HepG2 (cell line): ENCODE data around the gene MCEE. TPM values are rescaled to one million over a fixed set of nuclear protein-coding genes. Genes with fewer than 3 reads are reported as not detected.

Experiments
- CBX5 ChIP-seq: sonication (generic); formaldehyde crosslinking; IDR thresholded peaks from 2 replicates; pipeline ENCODE4 v1.4.0; 2020; ENCODE audit warnings: missing genetic modification reagents, borderline replicate concordance
- CC2D1A ChIP-seq: sonication (generic); formaldehyde crosslinking; IDR thresholded peaks from 2 replicates; pipeline ENCODE4 v1.8.1; 2023; ENCODE audit warnings: mild to moderate bottlenecking, missing genetic modification reagents
- DR1 ChIP-seq: sonication (generic); formaldehyde crosslinking; IDR thresholded peaks from 2 replicates; pipeline ENCODE4 v1.8.0; 2021; ENCODE audit warnings: mild to moderate bottlenecking, missing genetic modification reagents, inconsistent platforms
- ELK4 ChIP-seq: sonication (generic); formaldehyde crosslinking; IDR thresholded peaks from 2 replicates; pipeline ENCODE4 v1.9.0; 2021; ENCODE audit warnings: missing genetic modification reagents, borderline replicate concordance
- FOXK1 ChIP-seq: sonication (generic); formaldehyde crosslinking; IDR thresholded peaks from 2 replicates; pipeline ENCODE4 v1.4.0; 2020; ENCODE audit warnings: low read depth, missing genetic modification reagents, borderline replicate concordance
- GFI1 ChIP-seq: sonication (generic); formaldehyde crosslinking; IDR thresholded peaks from 2 replicates; pipeline ENCODE4 v1.5.0; 2020; ENCODE audit warnings: missing genetic modification reagents, mild to moderate bottlenecking, borderline replicate concordance
- MED13 ChIP-seq: sonication (generic); formaldehyde crosslinking; IDR thresholded peaks from 2 replicates; pipeline ENCODE4 v1.5.0; 2020; ENCODE audit warnings: missing genetic modification reagents
- MEIS1 ChIP-seq: sonication (generic); formaldehyde crosslinking; IDR thresholded peaks from 2 replicates; pipeline ENCODE4 v1.9.0; 2021; ENCODE audit warnings: mild to moderate bottlenecking, missing genetic modification reagents, moderate library complexity, borderline replicate concordance
- NCOA2 ChIP-seq: sonication (generic); formaldehyde crosslinking; IDR thresholded peaks from 2 replicates; pipeline ENCODE4 v1.8.0; 2022; ENCODE audit warnings: inconsistent platforms
- PBX3 ChIP-seq: sonication (generic); formaldehyde crosslinking; IDR thresholded peaks from 2 replicates; pipeline ENCODE4 v1.8.1; 2023; ENCODE audit warnings: missing genetic modification reagents, inconsistent platforms, borderline replicate concordance
- POLR2A ChIP-seq, 2 experiments: IDR thresholded peaks; 2 replicates each; pipeline ENCODE4 v1.6.1; 2011; ENCODE audit warnings: low read depth in 2 of 2, low read length in 2 of 2, mild to moderate bottlenecking in 1 of 2, moderate library complexity in 1 of 2; ENCODE audit not compliant: insufficient read depth in 1 of 2
- RARG ChIP-seq: sonication (generic); formaldehyde crosslinking; IDR thresholded peaks from 2 replicates; pipeline ENCODE4 v1.4.0; 2020; ENCODE audit warnings: low read depth, mild to moderate bottlenecking, missing genetic modification reagents
- TAF1 ChIP-seq: sonication (generic); formaldehyde crosslinking; IDR thresholded peaks from 2 replicates; pipeline ENCODE4 v1.4.0; 2020; ENCODE audit warnings: missing genetic modification reagents
- TFAP4 ChIP-seq: sonication (generic); IDR thresholded peaks from 2 replicates; pipeline ENCODE4 v1.6.1; 2016; ENCODE audit warnings: low read depth, borderline replicate concordance
- THAP11 ChIP-seq: IDR thresholded peaks from 2 replicates; pipeline ENCODE4 v1.6.1; 2016; ENCODE audit warnings: missing biosample characterization, missing genetic modification reagents
- TOE1 ChIP-seq: sonication (generic); formaldehyde crosslinking; IDR thresholded peaks from 2 replicates; pipeline ENCODE4 v1.4.0; 2020; ENCODE audit warnings: mild to moderate bottlenecking, missing genetic modification reagents
- TP53 ChIP-seq: sonication (generic); formaldehyde crosslinking; conservative IDR thresholded peaks from 2 replicates; pipeline ENCODE4 v1.4.0; 2020; ENCODE audit warnings: missing genetic modification reagents
- TRAFD1 ChIP-seq: sonication (generic); formaldehyde crosslinking; IDR thresholded peaks from 2 replicates; pipeline ENCODE4 v1.5.1; 2020; ENCODE audit warnings: missing genetic modification reagents, mild to moderate bottlenecking, borderline replicate concordance
- ZBTB38 ChIP-seq: sonication (generic); formaldehyde crosslinking; IDR thresholded peaks from 2 replicates; pipeline ENCODE4 v1.5.1; 2020; ENCODE audit warnings: mild to moderate bottlenecking, missing genetic modification reagents
- ZBTB42 ChIP-seq: sonication (generic); formaldehyde crosslinking; IDR thresholded peaks from 2 replicates; pipeline ENCODE4 v1.5.0; 2020; ENCODE audit warnings: mild to moderate bottlenecking, missing genetic modification reagents
- ZFP36L1 ChIP-seq: sonication (generic); formaldehyde crosslinking; IDR thresholded peaks from 2 replicates; pipeline ENCODE4 v1.8.0; 2022; ENCODE audit warnings: mild to moderate bottlenecking, missing genetic modification reagents, moderate library complexity
- ZNF251 ChIP-seq: sonication (generic); formaldehyde crosslinking; IDR thresholded peaks from 2 replicates; pipeline ENCODE4 v1.9.0; 2021; ENCODE audit warnings: mild to moderate bottlenecking, missing genetic modification reagents
- ZNF550 ChIP-seq: sonication (generic); formaldehyde crosslinking; IDR thresholded peaks from 2 replicates; pipeline ENCODE4 v1.4.0; 2020; ENCODE audit warnings: mild to moderate bottlenecking, missing genetic modification reagents, borderline replicate concordance
- ZNF691 ChIP-seq: sonication (generic); formaldehyde crosslinking; IDR thresholded peaks from 2 replicates; pipeline ENCODE4 v1.4.0; 2020; ENCODE audit warnings: missing genetic modification reagents, low read depth, mild to moderate bottlenecking, borderline replicate concordance
- polyA plus RNA-seq, 8 experiments: library from polyadenylated mRNA; depleted of rRNA in 3 of 8; stranded (reverse) in 7 of 8; unstranded in 1 of 8; fragments of >200 nt; fragmentation: Illumina TruSeq in 4 of 8; extraction: Trizol in 4 of 8; gene quantifications; 2 replicates each; pipeline versions ENCODE4 v1.2.1 to v1.2.3, GENCODE V29; 2011 to 2016; ENCODE audit warnings: low read depth in 4 of 8, missing spikeins in 1 of 8, mixed read lengths in 1 of 8; ENCODE audit not compliant: insufficient read depth in 1 of 8
- total RNA-seq, 5 experiments: library from RNA; depleted of rRNA; stranded (reverse); fragments of >200 nt; fragmentation: Illumina TruSeq; extraction: Trizol; gene quantifications; 2 replicates each; pipeline ENCODE4 v1.2.3, GENCODE V29; 2016; ENCODE audit warnings: low read depth in 1 of 5

Gene MCEE
- total and polyA plus RNA-seq, 2 of the 13 experiments (the other 11 are each of a cell fraction or from before 2014, with no cell fraction given), result 32.0 to 66.9 TPM

GRCh38 chr2:71068218-71069035, 61.6 kb downstream of the MCEE start, which contains the start of gene NAGK (continued):
- no peak; the same call in 1 of the 2 replicates for TF ChIP-seq ELK4 (CRISPR knock-in tag)
- TF ChIP-seq TAF1 (CRISPR knock-in tag), result peak; percentile 98
- no peak for TF ChIP-seq ZNF251 (CRISPR knock-in tag)
- no peak; the same call in 1 of the 2 replicates for TF ChIP-seq TRAFD1 (CRISPR knock-in tag)
- TF ChIP-seq ZBTB38 (CRISPR knock-in tag), result peak; percentile 56; the same call in 1 of the 2 replicates
- TF ChIP-seq ZNF550 (CRISPR knock-in tag), result no peak
- peak; percentile 84; the same call in 1 of the 2 replicates for TF ChIP-seq ZFP36L1 (CRISPR knock-in tag)
- TF ChIP-seq ZBTB42 (CRISPR knock-in tag), result peak; percentile 98
- TF ChIP-seq MEIS1, result peak; percentile 92; the same call in 1 of the 2 replicates
- peak; percentile 100 for TF ChIP-seq TFAP4
- peak; percentile 53 for TF ChIP-seq TP53 (CRISPR knock-in tag)
- TF ChIP-seq CBX5 (CRISPR knock-in tag), result 0 out of 2 replicates have a peak, but pooled peaks have one; percentile 53
- TF ChIP-seq POLR2A (IDR thresholded peaks at IDR 0.05; ENCODE audit: insufficient read depth in 1 of 2, low read depth in 2 of 2, low read length in 2 of 2), result peak; percentile 99
- peak; percentile 84; the same call in 1 of the 2 replicates for TF ChIP-seq MED13 (CRISPR knock-in tag)
- TF ChIP-seq CC2D1A (CRISPR knock-in tag), result peak; percentile 96; the same call in 1 of the 2 replicates
- peak; percentile 87 for TF ChIP-seq DR1 (CRISPR knock-in tag)
- peak; percentile 92 for TF ChIP-seq THAP11 (CRISPR knock-in tag)
- TF ChIP-seq NCOA2, result peak; percentile 44
- TF ChIP-seq PBX3 (CRISPR knock-in tag), result peak; percentile 67; the same call in 1 of the 2 replicates
- peak; percentile 94 for TF ChIP-seq RARG (CRISPR knock-in tag)
- peak; percentile 97 for TF ChIP-seq ZNF691
- peak; percentile 87; the same call in 1 of the 2 replicates for TF ChIP-seq FOXK1 (CRISPR knock-in tag)
- peak; percentile 91; the same call in 1 of the 2 replicates for TF ChIP-seq TOE1
- TF ChIP-seq GFI1 (CRISPR knock-in tag), result peak; percentile 81
